AG04450 (cell line): ENCODE data around the gene NADSYN1. TPM values are rescaled to one million over a fixed set of nuclear protein-coding genes. Genes with fewer than 3 reads are reported as not detected.

Experiments
- CTCF ChIA-PET: fragments of 300-600, 350-600 bp; formaldehyde crosslinking; extraction: SDS; loops from one replicate; lab custom pipeline; 2022; ENCODE audit warnings: antibody characterized with exemption, inconsistent platforms; lab: Charles Lee
- POLR2A ChIA-PET: fragments of 350-600 bp; formaldehyde crosslinking; extraction: SDS; loops from one replicate; lab custom pipeline; 2021; ENCODE audit warnings: antibody characterized with exemption, inconsistent platforms; lab: Yijun Ruan, JAX
- DNase-seq: peaks from one replicate; pipeline ENCODE4 v3.0.0-alpha.2; 2011; ENCODE audit warnings: low read depth, low spot score
- H3K27ac ChIP-seq: one replicate; pipeline ENCODE4 v1.5.1; 2012; ENCODE audit warnings: low read depth, low read length, control low read depth
- H3K27me3 ChIP-seq: one replicate; pipeline ENCODE4 v1.6.0; 2012; ENCODE audit warnings: low read length; ENCODE audit not compliant: control insufficient read depth, insufficient read depth
- H3K4me3 ChIP-seq: 2 replicates; pipeline ENCODE4 v1.5.1; 2011; ENCODE audit warnings: mild to moderate bottlenecking, low read depth, low read length, control low read depth
- H3K9me3 ChIP-seq: 2 replicates; pipeline ENCODE4 v1.5.1; 2012; ENCODE audit warnings: low read length; ENCODE audit not compliant: control insufficient read depth, insufficient read depth
- CTCF ChIP-seq: IDR thresholded peaks from 2 replicates; pipeline ENCODE4 v1.5.1; 2011; ENCODE audit warnings: low read depth, low read length, control low read depth, inconsistent platforms
- polyA plus RNA-seq: library from polyadenylated mRNA; depleted of rRNA; stranded (reverse); fragments of >200 nt; gene quantifications from 2 replicates; pipeline ENCODE4 v1.2.3, GENCODE V29; 2011

The NADSYN1 gene
- polyA plus RNA-seq, 1 experiment, result 39.0 TPM

GRCh38 chr11:71481101-71481960 is 28.3 kb downstream of the NADSYN1 start:
- H3K27ac ChIP-seq, result no peak overlapping the region
- no peaks in the 10 kb centered on the region; the same call in 1 of the 2 replicates for H3K9me3 ChIP-seq
- POLR2A ChIA-PET, result no interaction called here
- H3K27me3 ChIP-seq, result no peaks in the 10 kb centered on the region
- CTCF ChIA-PET, result no interaction called here
- H3K4me3 ChIP-seq, result no peak overlapping the region
- no peak for TF ChIP-seq CTCF
- no peak for DNase-seq

- no peak for DNase-seq
- Histone ChIP-seq H3K4me3 (no peak overlapping the region), H3K9me3 (no peaks in the 10 kb centered on the region; the same call in 1 of the 2 replicates), H3K27me3 (no peaks in the 10 kb centered on the region), H3K27ac (no peak overlapping the region)
- CTCF ChIA-PET, result no interaction called here
- no peak for TF ChIP-seq CTCF
- POLR2A ChIA-PET, result no interaction called here
These were observed 29.2 kb downstream of the NADSYN1 start for GRCh38 chr11:71482216-71482615.

GRCh38 chr11:71482746-71483364 is 29.9 kb downstream of the NADSYN1 start:
- CTCF ChIA-PET, result no interaction called here
- DNase-seq, result no peak
- POLR2A ChIA-PET, result no interaction called here
- TF ChIP-seq CTCF, result no peak
- Histone ChIP-seq H3K27me3 (no peaks in the 10 kb centered on the region), H3K27ac (no peak overlapping the region), H3K9me3 (no peaks in the 10 kb centered on the region; the same call in 1 of the 2 replicates), H3K4me3 (no peak overlapping the region)

- no peak overlapping the region for H3K4me3 ChIP-seq
- DNase-seq, result no peak
- H3K27ac ChIP-seq, result no peak overlapping the region
- POLR2A ChIA-PET, result no interaction called here
- no peak for TF ChIP-seq CTCF
- CTCF ChIA-PET, result no interaction called here
- no peaks in the 10 kb centered on the region; the same call in 1 of the 2 replicates for H3K9me3 ChIP-seq
- no peaks in the 10 kb centered on the region for H3K27me3 ChIP-seq
These were observed 30.7 kb downstream of the NADSYN1 start for GRCh38 chr11:71483692-71484091.
